Panc1 (cell line): ENCODE results near the gene B4GALT2. TPM values are rescaled to one million over a fixed set of nuclear protein-coding genes. Genes with fewer than 3 reads are reported as not detected.

Experiments
- ATAC-seq: fragments of 200-7000 bp; cut with Tn5 transposase; 2 replicates; pipeline ENCODE4 v1.9.1; 2020; ENCODE audit warnings: mild to moderate bottlenecking, moderate library complexity
- BruUV-seq: library from RNA; stranded (reverse); fragments of 400-500 nt; replicated peaks from 2 replicates; lab custom pipeline; 2021; lab: Mats Ljungman, UMichigan
- CTCF ChIA-PET: fragments of 300-600 bp; sonication (Branson Sonifier 250); formaldehyde crosslinking; loops from one replicate; lab custom pipeline; 2022; ENCODE audit warnings: antibody characterized with exemption; lab: Charles Lee
- POLR2A ChIA-PET: fragments of 300-600 bp; sonication (Branson Sonifier 250); formaldehyde crosslinking; loops from one replicate; lab custom pipeline; 2022; ENCODE audit warnings: antibody characterized with exemption; lab: Charles Lee
- DNase-seq: peaks from one replicate; pipeline ENCODE4 v3.0.0-alpha.2; 2010; ENCODE audit warnings: low read depth, low spot score
- H3K27ac ChIP-seq: 2 replicates; pipeline ENCODE4 v1.5.1; 2011; ENCODE audit warnings: mild to moderate bottlenecking, low read length, inconsistent platforms
- H3K27me3 ChIP-seq: fragments of 200-500 bp; sonication (Bioruptor generic); 2 replicates; pipeline ENCODE4 v1.6.0; 2014; ENCODE audit warnings: low read length, inconsistent platforms; ENCODE audit not compliant: control insufficient read depth, insufficient read depth
- H3K36me3 ChIP-seq: fragments of 200-500 bp; sonication (Bioruptor generic); 2 replicates; pipeline ENCODE4 v1.5.1; 2014; ENCODE audit warnings: inconsistent platforms, mild to moderate bottlenecking, low read length, moderate library complexity; ENCODE audit not compliant: control insufficient read depth, insufficient read depth
- H3K4me1 ChIP-seq: 2 replicates; pipeline ENCODE4 v1.5.1; 2011; ENCODE audit warnings: inconsistent platforms, mild to moderate bottlenecking, low read length, moderate library complexity; ENCODE audit not compliant: control insufficient read depth, insufficient read depth
- H3K4me3 ChIP-seq, 2 experiments: 2 replicates each; pipeline ENCODE4 v1.5.1; 2011 to 2012; ENCODE audit warnings: low read depth in 2 of 2, low read length in 2 of 2, mild to moderate bottlenecking in 2 of 2, inconsistent platforms in 1 of 2, moderate library complexity in 1 of 2
- H3K9me3 ChIP-seq: fragments of 200-500 bp; sonication (Bioruptor generic); 2 replicates; pipeline ENCODE4 v1.5.1; 2014; ENCODE audit warnings: low read depth, mild to moderate bottlenecking, inconsistent platforms, low read length, moderate library complexity; ENCODE audit not compliant: control insufficient read depth, insufficient read depth
- POLR2AphosphoS5 ChIP-seq: IDR thresholded peaks from 2 replicates; pipeline ENCODE4 v1.6.1; 2012; ENCODE audit warnings: mild to moderate bottlenecking, low read depth, low read length, moderate library complexity
- SIN3A ChIP-seq: IDR thresholded peaks from 2 replicates; pipeline ENCODE4 v1.6.1; 2012; ENCODE audit warnings: low read depth, mild to moderate bottlenecking, low read length, moderate library complexity, borderline replicate concordance; ENCODE audit not compliant: insufficient read depth
- TCF7L2 ChIP-seq: IDR thresholded peaks from 2 replicates; pipeline ENCODE4 v1.6.1; 2011; ENCODE audit warnings: mild to moderate bottlenecking, low read depth, low read length, inconsistent platforms
- in situ Hi-C: cut with HindIII; loops from 2 replicates; pipeline ENCODE4 v1.10.0; 2016; ENCODE audit warnings: low sequenced_read_pairs, low pct_unique_long_range_greater_than_20kb
- intact Hi-C: fragments of 100-400 bp; cut with micrococcal nuclease; formaldehyde crosslinking; loops from one replicate; pipeline ENCODE4 v1.10.0; 2022; ENCODE audit not compliant: unreplicated experiment
- total RNA-seq: library from RNA; stranded (reverse); gene quantifications from one replicate; pipeline ENCODE4 v1.2.1, GENCODE V29; 2021; ENCODE audit not compliant: unreplicated experiment
- TF ChIP-seq, protein P1 (sequence below): fragments of 450-650 bp; IDR thresholded peaks from 2 replicates; pipeline ENCODE4 v1.5.1; 2017; ENCODE audit warnings: mild to moderate bottlenecking
- TF ChIP-seq, protein P2 (sequence below), 2 experiments: IDR thresholded peaks; 2 replicates each; pipeline ENCODE4 v1.6.1; 2011 to 2012; ENCODE audit warnings: low read depth in 2 of 2, control low read depth in 1 of 2, low read length in 1 of 2, mild to moderate bottlenecking in 1 of 2, moderate library complexity in 1 of 2; ENCODE audit not compliant: insufficient read depth in 1 of 2

Gene B4GALT2
- total RNA-seq, 1 experiment from 2014 or later, result 90.1 TPM

DNA sequence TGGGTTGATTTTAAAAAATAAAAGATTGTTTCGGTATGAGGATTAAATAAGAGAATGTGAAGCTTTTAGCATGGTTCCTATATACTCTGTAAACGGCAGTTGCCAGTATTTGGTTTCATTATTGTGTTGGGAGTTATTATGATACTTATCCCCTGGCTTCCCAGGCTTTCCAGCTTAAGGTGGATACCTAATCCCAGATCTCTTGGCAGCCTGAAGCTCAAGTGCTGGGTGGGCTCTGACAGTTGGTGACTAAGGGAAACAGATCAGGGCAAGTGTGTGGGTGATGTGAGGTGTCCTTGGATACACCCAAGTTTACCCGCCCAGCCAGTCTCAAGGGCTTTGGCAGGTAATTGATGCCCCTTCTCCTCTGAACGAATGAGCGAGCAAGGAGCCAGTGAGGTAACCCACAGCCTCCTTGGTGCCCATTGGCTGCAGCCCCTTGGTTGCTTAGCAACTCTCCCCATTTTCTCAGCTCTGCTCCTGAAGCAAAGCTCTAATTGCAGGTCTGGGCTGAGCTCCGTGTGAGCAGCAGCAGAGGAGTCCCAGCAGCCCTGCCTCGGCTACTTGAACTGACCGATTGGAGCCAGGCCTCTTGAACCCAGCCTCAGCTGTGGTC lies 26.2 kb upstream of the B4GALT2 start:
- DNase-seq, result no peak
- intact Hi-C loops, result no loop called here
- in situ Hi-C loops, result no loop called here
- TF ChIP-seq, protein P1, sequence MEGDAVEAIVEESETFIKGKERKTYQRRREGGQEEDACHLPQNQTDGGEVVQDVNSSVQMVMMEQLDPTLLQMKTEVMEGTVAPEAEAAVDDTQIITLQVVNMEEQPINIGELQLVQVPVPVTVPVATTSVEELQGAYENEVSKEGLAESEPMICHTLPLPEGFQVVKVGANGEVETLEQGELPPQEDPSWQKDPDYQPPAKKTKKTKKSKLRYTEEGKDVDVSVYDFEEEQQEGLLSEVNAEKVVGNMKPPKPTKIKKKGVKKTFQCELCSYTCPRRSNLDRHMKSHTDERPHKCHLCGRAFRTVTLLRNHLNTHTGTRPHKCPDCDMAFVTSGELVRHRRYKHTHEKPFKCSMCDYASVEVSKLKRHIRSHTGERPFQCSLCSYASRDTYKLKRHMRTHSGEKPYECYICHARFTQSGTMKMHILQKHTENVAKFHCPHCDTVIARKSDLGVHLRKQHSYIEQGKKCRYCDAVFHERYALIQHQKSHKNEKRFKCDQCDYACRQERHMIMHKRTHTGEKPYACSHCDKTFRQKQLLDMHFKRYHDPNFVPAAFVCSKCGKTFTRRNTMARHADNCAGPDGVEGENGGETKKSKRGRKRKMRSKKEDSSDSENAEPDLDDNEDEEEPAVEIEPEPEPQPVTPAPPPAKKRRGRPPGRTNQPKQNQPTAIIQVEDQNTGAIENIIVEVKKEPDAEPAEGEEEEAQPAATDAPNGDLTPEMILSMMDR, result no peak
- TF ChIP-seq TCF7L2, result no peak
- TF ChIP-seq SIN3A, result no peak
- no peak for TF ChIP-seq POLR2AphosphoS5
- TF ChIP-seq, protein P2, sequence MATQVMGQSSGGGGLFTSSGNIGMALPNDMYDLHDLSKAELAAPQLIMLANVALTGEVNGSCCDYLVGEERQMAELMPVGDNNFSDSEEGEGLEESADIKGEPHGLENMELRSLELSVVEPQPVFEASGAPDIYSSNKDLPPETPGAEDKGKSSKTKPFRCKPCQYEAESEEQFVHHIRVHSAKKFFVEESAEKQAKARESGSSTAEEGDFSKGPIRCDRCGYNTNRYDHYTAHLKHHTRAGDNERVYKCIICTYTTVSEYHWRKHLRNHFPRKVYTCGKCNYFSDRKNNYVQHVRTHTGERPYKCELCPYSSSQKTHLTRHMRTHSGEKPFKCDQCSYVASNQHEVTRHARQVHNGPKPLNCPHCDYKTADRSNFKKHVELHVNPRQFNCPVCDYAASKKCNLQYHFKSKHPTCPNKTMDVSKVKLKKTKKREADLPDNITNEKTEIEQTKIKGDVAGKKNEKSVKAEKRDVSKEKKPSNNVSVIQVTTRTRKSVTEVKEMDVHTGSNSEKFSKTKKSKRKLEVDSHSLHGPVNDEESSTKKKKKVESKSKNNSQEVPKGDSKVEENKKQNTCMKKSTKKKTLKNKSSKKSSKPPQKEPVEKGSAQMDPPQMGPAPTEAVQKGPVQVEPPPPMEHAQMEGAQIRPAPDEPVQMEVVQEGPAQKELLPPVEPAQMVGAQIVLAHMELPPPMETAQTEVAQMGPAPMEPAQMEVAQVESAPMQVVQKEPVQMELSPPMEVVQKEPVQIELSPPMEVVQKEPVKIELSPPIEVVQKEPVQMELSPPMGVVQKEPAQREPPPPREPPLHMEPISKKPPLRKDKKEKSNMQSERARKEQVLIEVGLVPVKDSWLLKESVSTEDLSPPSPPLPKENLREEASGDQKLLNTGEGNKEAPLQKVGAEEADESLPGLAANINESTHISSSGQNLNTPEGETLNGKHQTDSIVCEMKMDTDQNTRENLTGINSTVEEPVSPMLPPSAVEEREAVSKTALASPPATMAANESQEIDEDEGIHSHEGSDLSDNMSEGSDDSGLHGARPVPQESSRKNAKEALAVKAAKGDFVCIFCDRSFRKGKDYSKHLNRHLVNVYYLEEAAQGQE (IDR thresholded peaks at IDR 0.05; ENCODE audit: insufficient read depth in 1 of 2, low read depth in 2 of 2, low read length in 1 of 2), result no peak
- CTCF ChIA-PET, result interaction anchor here (1.2 kb wide), 1 partner anchor 18 kb away, joined by 3 read pairs; no protein-coding TSS in a partner anchor
- Histone ChIP-seq H3K4me1 (peaks cover 8% of the 10 kb centered on the region), H3K4me3 (no peak overlapping the region), H3K27me3 (no peaks in the 10 kb centered on the region), H3K27ac (no peak overlapping the region), H3K9me3 (no peaks in the 10 kb centered on the region), H3K36me3 (no peaks in the 10 kb centered on the region)
- POLR2A ChIA-PET, result interaction anchor here (0.6 kb wide), 1 partner anchor 224 kb away, joined by 4 read pairs; no protein-coding TSS in a partner anchor
- no TSS peak for BruUV-seq
- ATAC-seq, result no peak

DNA sequence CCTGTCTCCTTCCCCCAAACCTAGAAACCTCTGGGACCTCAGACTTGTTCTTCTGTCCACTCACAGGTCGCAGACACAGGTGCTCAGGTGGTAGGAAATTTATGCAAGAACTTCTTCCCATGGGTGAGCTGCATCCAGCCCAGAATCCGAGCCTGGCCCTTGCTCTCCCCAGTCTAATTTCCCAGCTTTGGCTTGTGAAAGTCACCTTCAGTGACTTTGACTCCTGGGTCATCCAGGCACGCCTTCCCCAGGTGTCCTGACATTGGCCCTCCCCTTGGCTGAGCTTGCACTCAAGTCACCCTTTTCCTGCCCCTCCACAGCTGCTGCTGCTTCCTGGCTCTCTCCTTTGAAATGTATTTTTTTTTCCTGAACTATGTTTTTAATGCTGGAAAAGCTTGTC lies 25.6 kb upstream of the B4GALT2 start:
- Histone ChIP-seq H3K27me3 (no peaks in the 10 kb centered on the region), H3K4me1 (peaks cover 3% of the 10 kb centered on the region), H3K9me3 (no peaks in the 10 kb centered on the region), H3K36me3 (no peaks in the 10 kb centered on the region), H3K27ac (no peak overlapping the region), H3K4me3 (no peak overlapping the region)
- ATAC-seq (no peak), DNase-seq (no peak)
- BruUV-seq, result no TSS peak
- in situ Hi-C loops (no loop called here), intact Hi-C loops (no loop called here)
- TF ChIP-seq, protein P2 (IDR thresholded peaks at IDR 0.05; ENCODE audit: insufficient read depth in 1 of 2, low read depth in 2 of 2, low read length in 1 of 2), result no peak
- no peak for TF ChIP-seq SIN3A
- TF ChIP-seq POLR2AphosphoS5, result no peak
- TF ChIP-seq, protein P1, result no peak
- TF ChIP-seq TCF7L2, result no peak
- ChIA-PET CTCF (interaction anchor here (0.5 to 1.2 kb wide), 2 partner anchors 18 to 459 kb away, joined by 3 to 4 read pairs; no protein-coding TSS in a partner anchor), POLR2A (no interaction called here)
